ENCODE results near the gene ERAS.
"Not testable (repeated sequence)": the region's sequence is repeated elsewhere in the genome, so short reads cannot be mapped to it uniquely, and the experiment has no call there.

Gene ERAS

GRCh38 chrX:48831136-48831908 lies 5.0 kb downstream of the ERAS start:
- Histone ChIP-seq H3K36me3 (replicated peaks) (no peaks in the 10 kb centered on the region), H3K9me3 (no peaks in the 10 kb centered on the region), H3K4me3 (no peak overlapping the region), H3K27me3 (ENCODE audit: low read depth) (peaks cover 12% of the 10 kb centered on the region), H3K4me1 (peaks cover 3% of the 10 kb centered on the region; the same call in 1 of the 2 replicates)
- in situ Hi-C loops (cut with MboI; ENCODE audit: low sequenced_read_pairs), result no loop called here
- DNase-seq (ENCODE audit: low spot score in 2 of 2), result no peak

- no peak for DNase-seq (ENCODE audit: low spot score in 2 of 2)
- Histone ChIP-seq H3K4me1 (peaks cover 3% of the 10 kb centered on the region; the same call in 1 of the 2 replicates), H3K4me3 (no peak overlapping the region), H3K27me3 (ENCODE audit: low read depth) (peaks cover 12% of the 10 kb centered on the region), H3K9me3 (no peaks in the 10 kb centered on the region), H3K36me3 (replicated peaks) (no peaks in the 10 kb centered on the region)
- in situ Hi-C loops (cut with MboI; ENCODE audit: low sequenced_read_pairs), result no loop called here
These were observed 5.6 kb downstream of the ERAS start for GRCh38 chrX:48831909-48832291.

GRCh38 chrX:48833542-48834138 lies 7.3 kb downstream of the ERAS start:
- Histone ChIP-seq H3K4me3 (no peak overlapping the region), H3K36me3 (replicated peaks) (no peaks in the 10 kb centered on the region), H3K9me3 (no peaks in the 10 kb centered on the region), H3K27me3 (ENCODE audit: low read depth) (peaks cover 12% of the 10 kb centered on the region), H3K4me1 (peaks cover 3% of the 10 kb centered on the region; the same call in 1 of the 2 replicates)
- in situ Hi-C loops (cut with MboI; ENCODE audit: low sequenced_read_pairs), result no loop called here
- DNase-seq (ENCODE audit: low spot score in 2 of 2), result no peak

- Histone ChIP-seq H3K27me3 (ENCODE audit: low read depth) (peaks cover 12% of the 10 kb centered on the region), H3K4me3 (no peak overlapping the region), H3K4me1 (peaks cover 3% of the 10 kb centered on the region; the same call in 1 of the 2 replicates), H3K9me3 (no peaks in the 10 kb centered on the region), H3K36me3 (replicated peaks) (no peaks in the 10 kb centered on the region)
- DNase-seq (ENCODE audit: low spot score in 2 of 2), result no peak
- in situ Hi-C loops (cut with MboI; ENCODE audit: low sequenced_read_pairs), result no loop called here
These were observed 8.0 kb downstream of the ERAS start for GRCh38 chrX:48834383-48834709.

GRCh38 chrX:48835524-48836329 lies 9.4 kb downstream of the ERAS start, which contains the start of gene PCSK1N:
Gene PCSK1N, minus strand, starts transcription at chrX:48835610. Its CDS starts 78 bp downstream, at chrX:48835532.
- DNase-seq (ENCODE audit: low spot score in 2 of 2), result no peak
- peaks cover 12% of the 10 kb centered on the region for H3K27me3 ChIP-seq (ENCODE audit: low read depth)
- H3K4me1 ChIP-seq, result peaks cover 3% of the 10 kb centered on the region; the same call in 1 of the 2 replicates
- in situ Hi-C loops (cut with MboI; ENCODE audit: low sequenced_read_pairs), result no loop called here
- H3K36me3 ChIP-seq (replicated peaks), result no peaks in the 10 kb centered on the region
- H3K9me3 ChIP-seq, result no peaks in the 10 kb centered on the region
- peak within 1 kb of the TSS; percentile 13 for H3K4me3 ChIP-seq

GRCh38 chrX:48839686-48840085 lies 13.4 kb downstream of the ERAS start:
- H3K4me3 ChIP-seq, result no peak overlapping the region
- in situ Hi-C loops (cut with MboI; ENCODE audit: low sequenced_read_pairs), result no loop called here
- no peaks in the 10 kb centered on the region for H3K36me3 ChIP-seq (replicated peaks)
- peaks cover 3% of the 10 kb centered on the region; the same call in 1 of the 2 replicates for H3K4me1 ChIP-seq
- DNase-seq (ENCODE audit: low spot score in 2 of 2), result no peak
- H3K9me3 ChIP-seq, result no peaks in the 10 kb centered on the region
- H3K27me3 ChIP-seq (ENCODE audit: low read depth), result peaks cover 5% of the 10 kb centered on the region

GRCh38 chrX:48848847-48849246 lies 22.5 kb downstream of the ERAS start:
- no peaks in the 10 kb centered on the region for H3K4me1 ChIP-seq

GRCh38 chrX:48852857-48853256 lies 26.5 kb downstream of the ERAS start:
- H3K36me3 ChIP-seq (replicated peaks), result no peaks in the 10 kb centered on the region
- H3K4me3 ChIP-seq, result no peak overlapping the region
- no peaks in the 10 kb centered on the region for H3K4me1 ChIP-seq
- H3K9me3 ChIP-seq, result no peaks in the 10 kb centered on the region; the same call in 1 of the 2 replicates
- H3K27me3 ChIP-seq (ENCODE audit: low read depth), result peaks cover 4% of the 10 kb centered on the region
- no peak for DNase-seq (ENCODE audit: low spot score in 2 of 2)
- in situ Hi-C loops (cut with MboI; ENCODE audit: low sequenced_read_pairs), result no loop called here

More at GRCh38 chrX:48848847-48849246, 22.5 kb downstream of the ERAS start:
- in situ Hi-C loops (cut with MboI; ENCODE audit: low sequenced_read_pairs), result no loop called here
- no peak for DNase-seq (ENCODE audit: low spot score in 2 of 2)
- Histone ChIP-seq H3K27me3 (ENCODE audit: low read depth) (no peaks in the 10 kb centered on the region), H3K4me3 (no peak overlapping the region), H3K36me3 (replicated peaks) (no peaks in the 10 kb centered on the region), H3K9me3 (no peaks in the 10 kb centered on the region; the same call in 1 of the 2 replicates)

GRCh38 chrX:48853494-48853893 lies 27.2 kb downstream of the ERAS start:
- H3K27me3 ChIP-seq (ENCODE audit: low read depth); H3K4me3 ChIP-seq; H3K36me3 ChIP-seq (replicated peaks); DNase-seq (ENCODE audit: low spot score in 2 of 2); in situ Hi-C loops (cut with MboI; ENCODE audit: low sequenced_read_pairs); H3K9me3 ChIP-seq; H3K4me1 ChIP-seq: not testable (repeated sequence)

- in situ Hi-C loops (cut with MboI; ENCODE audit: low sequenced_read_pairs); H3K9me3 ChIP-seq; H3K4me3 ChIP-seq; DNase-seq (ENCODE audit: low spot score in 2 of 2); H3K4me1 ChIP-seq; H3K27me3 ChIP-seq (ENCODE audit: low read depth); H3K36me3 ChIP-seq (replicated peaks): not testable (repeated sequence)
These were observed 27.9 kb downstream of the ERAS start for GRCh38 chrX:48854121-48854804.

GRCh38 chrX:48854898-48855297 lies 28.6 kb downstream of the ERAS start:
- DNase-seq (ENCODE audit: low spot score in 2 of 2), result no peak
- no peaks in the 10 kb centered on the region; the same call in 1 of the 2 replicates for H3K9me3 ChIP-seq
- peaks cover 4% of the 10 kb centered on the region for H3K27me3 ChIP-seq (ENCODE audit: low read depth)
- in situ Hi-C loops (cut with MboI; ENCODE audit: low sequenced_read_pairs), result no loop called here
- H3K36me3 ChIP-seq (replicated peaks), result no peaks in the 10 kb centered on the region
- H3K4me1 ChIP-seq, result no peaks in the 10 kb centered on the region
- no peak overlapping the region for H3K4me3 ChIP-seq

GRCh38 chrX:48864210-48864609 lies 37.9 kb downstream of the ERAS start:
- in situ Hi-C loops (cut with MboI; ENCODE audit: low sequenced_read_pairs), result no loop called here
- H3K4me1 ChIP-seq, result peaks cover 4% of the 10 kb centered on the region; the same call in 1 of the 2 replicates
- H3K36me3 ChIP-seq (replicated peaks), result no peaks in the 10 kb centered on the region
- H3K4me3 ChIP-seq, result no peak overlapping the region
- no peaks in the 10 kb centered on the region for H3K9me3 ChIP-seq
- DNase-seq (ENCODE audit: low spot score in 2 of 2), result no peak
- no peaks in the 10 kb centered on the region for H3K27me3 ChIP-seq (ENCODE audit: low read depth)

GRCh38 chrX:48872017-48872416 lies 45.7 kb downstream of the ERAS start:
- H3K4me3 ChIP-seq; H3K36me3 ChIP-seq (replicated peaks); in situ Hi-C loops (cut with MboI; ENCODE audit: low sequenced_read_pairs); DNase-seq (ENCODE audit: low spot score in 2 of 2); H3K27me3 ChIP-seq (ENCODE audit: low read depth); H3K4me1 ChIP-seq; H3K9me3 ChIP-seq: not testable (repeated sequence)
